Medulla oblongata (tissue), 1 donor: ENCODE results near the gene PKN1.
"Not testable (repeated sequence)": the region's sequence is repeated elsewhere in the genome, so short reads cannot be mapped to it uniquely, and the experiment has no call there.

Source experiments
- DNase-seq: peaks from one replicate; pipeline ENCODE4 v3.0.0-alpha.2; 2015; ENCODE audit errors: extremely low spot score

Gene PKN1

DNA sequence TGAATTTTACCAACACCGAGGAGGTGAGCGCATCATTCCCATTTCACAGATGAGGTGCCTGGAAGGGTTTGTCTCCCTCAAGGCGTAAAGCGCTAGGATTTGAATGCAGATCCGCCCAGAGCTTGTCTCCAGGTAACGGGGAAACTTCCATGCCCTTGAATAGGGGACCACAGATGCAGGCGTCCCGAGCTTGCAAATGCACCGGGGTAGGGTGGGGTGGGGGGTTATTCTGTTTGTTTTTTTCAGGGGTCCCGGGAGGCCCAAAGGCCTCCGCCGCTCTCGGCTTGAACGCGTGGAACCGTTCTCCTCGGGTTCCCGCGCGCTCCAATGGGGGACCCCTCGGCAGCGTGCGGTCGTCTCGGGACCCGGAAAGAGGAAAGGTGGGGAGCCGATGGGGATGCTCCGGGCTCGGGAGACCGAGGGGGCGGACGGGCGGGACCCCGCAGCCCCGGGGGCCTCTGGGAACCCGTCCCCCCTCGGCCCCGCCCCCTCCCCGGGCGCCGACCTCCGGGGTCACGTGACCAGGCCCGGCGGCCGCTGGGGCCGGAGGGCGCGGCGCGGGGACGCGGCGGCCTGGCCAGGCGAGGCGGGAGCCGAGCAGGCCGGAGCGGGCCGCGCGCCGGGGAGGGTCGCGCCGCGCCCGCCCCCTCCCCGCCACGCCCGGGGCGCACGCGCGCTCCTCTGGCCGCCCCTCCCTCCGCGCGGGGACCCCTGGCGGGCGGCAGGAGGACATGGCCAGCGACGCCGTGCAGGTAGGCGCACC lies at the start of gene PKN1:
Gene PKN1, plus strand, starts transcription at position 516 of the 763 bp plus-strand sequence. Its CDS starts 216 bp downstream, at position 732.
- peak; percentile 66 for DNase-seq

DNA sequence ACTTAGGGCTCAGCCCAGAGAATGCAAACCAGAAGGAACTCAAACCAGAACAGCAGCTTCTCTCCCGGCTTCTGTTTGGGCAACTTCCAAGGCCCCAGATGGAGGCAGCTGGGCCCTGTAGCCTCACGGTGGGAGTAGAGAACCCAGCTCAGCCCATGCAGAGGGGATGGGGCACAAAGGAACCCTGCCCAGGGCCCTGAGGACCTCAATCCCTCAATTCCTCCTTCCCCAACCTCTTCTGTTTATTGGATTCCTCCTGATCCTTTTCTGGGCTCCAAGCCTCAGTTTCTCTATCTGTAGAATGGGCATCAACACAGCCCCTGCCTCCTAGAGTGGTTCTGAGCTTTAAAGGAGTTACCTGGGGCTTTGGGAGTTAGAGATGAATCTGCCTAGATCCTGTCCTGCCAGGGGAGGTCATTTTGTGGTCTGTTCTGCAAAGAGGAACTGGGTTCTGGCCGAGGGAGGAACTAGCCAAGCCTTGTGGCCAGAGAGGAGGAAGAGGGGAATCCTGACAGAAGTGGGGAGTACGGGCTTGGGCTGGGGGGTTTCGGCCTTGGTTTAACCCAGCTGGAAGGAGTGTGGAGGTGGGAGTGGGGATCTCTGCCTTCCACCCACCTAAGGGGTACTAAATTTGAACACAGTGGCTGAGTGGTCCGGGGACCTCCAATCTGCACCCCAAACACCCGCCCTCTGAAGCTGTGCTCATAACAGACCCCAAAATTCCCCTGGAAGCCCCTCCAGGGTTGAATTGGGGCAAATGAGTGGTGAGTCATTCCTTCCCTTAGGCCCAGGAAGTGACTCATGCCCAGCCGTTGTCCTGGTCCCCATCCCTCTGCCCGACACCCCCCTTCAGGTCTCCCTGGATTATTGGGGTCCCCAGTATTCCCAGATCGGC lies 49.2 kb upstream of the PKN1 start:
- DNase-seq = peak; percentile 67

DNA sequence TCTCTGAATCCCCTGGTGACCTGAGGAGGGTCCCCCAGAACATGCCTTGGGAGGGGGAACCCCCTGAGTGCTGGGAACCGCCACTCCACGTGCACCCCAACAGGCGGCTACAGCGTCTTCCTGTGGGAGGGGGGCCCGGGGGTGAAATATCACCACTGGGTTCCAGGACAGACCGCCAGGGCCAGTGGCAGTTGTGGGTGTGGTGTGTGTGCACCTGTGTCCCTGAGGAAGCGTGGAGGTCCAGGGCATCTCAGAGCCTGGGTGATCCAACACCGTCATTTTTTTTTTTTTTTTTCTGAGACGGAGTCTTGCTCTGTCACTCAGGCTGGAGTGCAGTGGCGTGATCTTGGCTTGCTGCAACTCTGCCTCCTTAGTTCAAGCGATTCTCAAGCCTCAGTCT lies 47.6 kb upstream of the PKN1 start:
- no peak for DNase-seq

DNA sequence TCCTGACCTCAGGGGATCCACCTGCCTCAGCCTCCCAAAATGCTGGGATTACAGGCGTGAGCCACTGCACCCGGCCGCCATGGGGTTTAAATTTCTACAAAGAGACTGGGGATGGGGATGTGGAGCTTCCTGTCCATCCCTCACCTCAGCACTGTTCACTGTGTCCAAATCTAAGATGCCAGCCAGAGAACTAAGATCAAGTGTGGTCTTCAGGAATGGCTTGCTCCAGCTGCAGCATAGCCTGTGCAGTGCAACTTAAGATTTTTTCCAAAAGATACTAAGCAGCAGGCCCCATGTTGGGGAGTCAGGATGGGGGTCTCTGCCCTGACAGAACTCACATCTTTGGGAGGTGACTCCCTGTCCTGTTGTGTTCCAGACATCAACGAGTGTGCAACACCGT lies 42.6 kb upstream of the PKN1 start:
- no peak for DNase-seq

DNA sequence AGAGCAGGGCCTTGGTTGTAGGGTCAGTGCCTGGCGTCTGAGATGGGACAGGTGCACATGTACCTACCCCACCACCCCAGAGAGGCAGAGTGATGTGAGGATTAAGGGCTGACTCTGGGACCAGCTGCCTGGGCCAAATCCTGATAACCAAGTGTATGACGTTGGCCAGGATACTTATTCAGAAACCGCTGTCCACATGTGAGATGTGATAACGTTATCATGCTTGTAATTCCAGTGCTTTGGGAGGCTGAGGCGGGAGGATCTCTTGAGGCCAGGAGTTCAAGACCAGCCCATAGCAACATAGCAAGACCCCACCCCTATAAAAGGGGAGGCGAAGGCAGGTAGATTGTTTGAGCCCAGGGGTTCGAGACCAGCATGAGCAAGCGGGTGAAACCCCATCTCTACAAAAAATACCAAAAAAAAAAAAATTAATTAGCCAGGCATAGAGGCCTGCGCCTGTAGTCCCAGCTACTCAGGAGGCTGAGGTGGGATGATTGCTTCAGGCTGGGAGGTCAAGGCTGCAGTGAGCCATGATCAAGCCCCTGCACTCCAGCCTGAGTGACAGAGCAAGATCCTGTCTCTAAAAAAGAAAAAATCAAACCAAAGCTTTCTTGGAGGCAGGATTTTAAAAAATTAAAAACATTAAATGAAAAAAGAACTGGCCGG lies 41.8 kb upstream of the PKN1 start:
- DNase-seq = no peak

DNA sequence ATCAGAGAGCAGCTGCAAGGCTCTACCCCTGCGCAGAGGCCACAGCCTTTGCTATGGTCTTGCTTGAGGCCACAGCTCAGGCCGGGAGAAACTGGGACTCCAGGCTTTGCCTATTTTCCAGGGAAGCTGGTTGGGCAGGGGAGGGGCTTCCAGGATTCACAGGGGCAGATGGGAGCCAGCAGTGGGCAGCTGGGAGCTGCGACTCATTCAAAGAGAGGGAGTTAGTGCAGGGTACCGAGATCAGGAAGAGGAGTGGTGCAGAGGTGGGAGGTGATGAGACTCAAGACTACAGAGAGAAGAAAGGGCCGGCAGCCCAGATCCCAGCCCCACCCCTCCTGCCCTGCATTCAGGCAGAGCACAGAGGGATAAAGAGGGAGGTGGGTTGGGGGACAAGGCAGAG lies 39.8 kb upstream of the PKN1 start:
- no peak for DNase-seq

DNA sequence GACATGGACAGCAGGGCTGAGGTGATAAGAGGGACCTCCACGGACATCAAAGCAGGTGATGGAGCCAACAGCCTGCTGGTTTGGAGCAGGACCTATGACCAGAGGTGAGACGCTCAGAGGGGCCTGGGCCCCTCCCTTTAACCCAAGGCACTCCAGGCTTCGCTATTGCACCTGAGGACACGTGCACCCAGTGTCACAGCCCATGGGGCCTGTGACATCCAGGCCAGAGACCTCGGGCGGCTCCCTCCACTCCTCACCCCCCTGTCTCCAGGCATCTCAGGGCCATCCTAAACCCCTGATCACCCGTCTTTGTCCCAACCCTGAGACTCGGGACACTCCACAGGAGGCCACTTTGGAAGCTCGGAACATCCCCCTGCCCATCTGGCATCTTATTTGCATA lies 38.9 kb upstream of the PKN1 start:
- no peak for DNase-seq

DNA sequence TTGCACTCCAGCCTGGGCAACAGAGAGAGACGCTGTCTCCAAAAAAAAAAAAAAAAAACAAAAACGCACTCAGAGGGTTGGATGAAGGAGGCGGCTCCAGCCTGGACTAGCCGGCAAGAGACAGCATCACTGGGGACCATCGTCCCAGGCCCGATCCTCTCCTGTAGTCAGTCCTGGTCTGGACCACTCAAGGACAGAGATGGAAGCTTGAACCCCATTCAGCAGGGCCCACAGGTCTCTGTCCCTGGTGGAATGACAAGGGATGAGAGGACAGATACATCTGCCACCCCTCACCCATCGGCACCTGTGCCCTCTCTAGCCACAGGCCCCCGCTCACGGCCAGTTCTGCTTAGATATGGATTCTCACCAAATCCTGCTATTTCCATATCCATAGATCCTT lies 37.8 kb upstream of the PKN1 start:
- no peak for DNase-seq

DNA sequence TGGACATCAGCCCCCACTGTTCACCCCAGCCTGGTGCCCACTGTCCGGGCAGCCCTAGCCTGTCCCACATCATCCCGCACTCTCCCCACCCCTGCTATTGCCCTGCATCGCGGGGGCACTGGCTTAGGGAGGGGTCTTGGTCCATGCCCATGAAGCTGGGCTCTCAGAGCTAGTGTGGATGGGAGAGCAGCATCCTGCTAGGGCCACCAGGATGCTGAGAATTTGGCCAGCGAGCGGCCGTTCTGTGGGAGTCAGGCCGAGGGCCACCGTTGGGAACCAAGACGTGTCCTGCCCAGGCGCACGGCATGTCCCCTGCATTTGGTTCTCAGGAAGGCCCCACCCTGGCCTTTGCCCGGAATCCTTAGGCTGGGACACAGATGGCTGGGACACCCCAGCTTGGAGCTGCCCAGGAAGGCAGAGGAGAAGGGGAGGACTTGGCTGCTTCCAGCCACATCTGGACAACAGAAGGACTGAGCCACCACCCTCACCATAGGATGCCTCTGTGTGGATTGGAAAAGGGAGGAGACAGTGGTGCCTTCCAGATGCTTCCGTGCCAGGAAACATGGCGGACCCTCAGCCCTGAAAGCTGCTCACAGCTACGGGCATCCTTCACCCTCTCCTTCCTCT lies 37.3 kb upstream of the PKN1 start:
- DNase-seq = no peak

DNA sequence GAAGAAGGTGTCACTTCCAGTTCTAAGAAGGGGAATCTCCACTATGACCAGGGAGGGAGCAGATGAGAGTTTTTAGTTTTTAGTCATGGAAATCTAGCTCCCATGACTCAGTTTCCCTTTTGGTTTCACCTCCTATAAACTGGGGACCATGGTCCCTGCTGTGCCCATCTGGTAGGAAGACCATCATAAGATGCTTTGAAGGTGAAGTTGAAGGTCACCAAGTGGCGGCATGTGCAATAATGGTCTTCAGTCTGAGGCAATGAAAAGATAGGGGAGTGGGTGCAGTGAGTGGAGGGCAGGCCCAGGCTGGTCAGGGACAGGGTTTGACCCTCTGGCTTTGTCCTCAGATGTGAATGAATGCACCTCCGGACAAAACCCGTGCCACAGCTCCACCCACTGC lies 36.4 kb upstream of the PKN1 start:
- not testable (repeated sequence) for DNase-seq

DNA sequence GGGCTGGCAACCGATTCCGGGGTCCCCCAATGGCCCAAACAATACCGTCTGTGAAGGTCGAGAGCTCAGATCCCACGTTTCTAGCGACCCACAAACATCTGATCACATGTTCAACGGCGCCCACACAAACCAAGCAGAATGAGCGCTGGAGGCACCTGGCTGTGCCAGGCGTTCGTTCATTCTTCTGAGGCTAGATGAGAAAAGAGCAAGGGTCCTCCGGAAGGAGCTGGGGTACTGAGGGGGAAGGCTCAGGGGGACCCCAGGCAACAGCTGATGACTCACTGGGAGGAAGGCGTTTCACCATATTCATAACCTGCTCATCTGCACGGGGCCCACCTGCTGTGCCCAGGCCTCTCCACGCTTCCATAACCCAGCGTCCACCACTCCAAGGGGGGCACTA lies 35.9 kb upstream of the PKN1 start:
- not testable (repeated sequence) for DNase-seq

DNA sequence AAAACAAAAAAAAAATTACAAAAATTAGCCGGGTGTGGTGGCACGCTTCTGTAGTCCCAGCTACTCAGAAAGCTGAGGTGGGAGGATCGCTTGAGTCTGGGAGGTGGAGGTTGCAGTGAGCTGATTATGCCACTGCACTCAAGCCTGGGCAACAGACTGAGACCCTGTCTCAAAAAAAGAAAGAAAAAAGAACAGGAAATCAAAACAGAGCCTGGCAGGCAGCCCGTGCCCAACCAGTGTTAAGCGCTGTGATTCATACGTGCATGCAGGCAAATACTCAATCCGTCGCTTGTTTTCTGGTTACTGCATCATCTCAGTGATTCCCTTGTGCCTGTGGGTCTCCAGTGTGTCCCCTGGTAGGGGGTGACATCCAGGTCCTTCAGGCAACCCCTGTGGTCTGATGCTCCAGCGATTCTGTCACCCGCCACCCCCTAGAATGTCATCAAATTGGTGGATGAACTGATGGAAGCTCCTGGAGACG lies 32.1 kb upstream of the PKN1 start:
- no peak for DNase-seq

DNA sequence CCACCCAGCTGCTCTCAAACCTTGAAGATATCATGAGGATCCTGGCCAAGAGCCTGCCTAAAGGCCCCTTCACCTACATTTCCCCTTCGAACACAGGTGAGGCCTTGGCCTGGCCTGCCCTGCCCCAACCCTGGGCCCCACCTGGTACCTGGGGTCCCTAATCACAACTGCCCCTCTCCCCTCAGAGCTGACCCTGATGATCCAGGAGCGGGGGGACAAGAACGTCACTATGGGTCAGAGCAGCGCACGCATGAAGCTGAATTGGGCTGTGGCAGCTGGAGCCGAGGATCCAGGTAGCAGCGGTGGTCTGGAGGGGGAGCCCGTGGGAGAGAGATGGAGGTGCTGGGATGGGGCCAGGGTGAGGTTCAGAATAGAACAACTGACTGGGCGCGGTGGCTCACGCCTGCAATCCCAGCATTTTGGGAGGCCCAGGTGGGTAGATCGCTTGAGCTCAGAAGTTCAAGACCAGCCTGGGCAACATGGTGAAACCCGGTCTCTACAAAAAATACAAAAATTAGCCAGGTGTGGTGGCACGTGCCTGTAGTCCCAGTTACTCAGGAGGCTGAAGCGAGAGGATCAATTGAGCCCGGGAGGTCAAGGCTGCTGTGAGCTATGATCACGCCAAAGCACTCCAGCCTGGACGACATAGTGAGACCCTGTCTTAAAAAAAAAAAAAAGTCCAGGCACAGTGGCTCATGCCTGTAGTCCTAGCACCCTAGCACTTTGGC lies 31.5 kb upstream of the PKN1 start:
- DNase-seq = no peak

DNA sequence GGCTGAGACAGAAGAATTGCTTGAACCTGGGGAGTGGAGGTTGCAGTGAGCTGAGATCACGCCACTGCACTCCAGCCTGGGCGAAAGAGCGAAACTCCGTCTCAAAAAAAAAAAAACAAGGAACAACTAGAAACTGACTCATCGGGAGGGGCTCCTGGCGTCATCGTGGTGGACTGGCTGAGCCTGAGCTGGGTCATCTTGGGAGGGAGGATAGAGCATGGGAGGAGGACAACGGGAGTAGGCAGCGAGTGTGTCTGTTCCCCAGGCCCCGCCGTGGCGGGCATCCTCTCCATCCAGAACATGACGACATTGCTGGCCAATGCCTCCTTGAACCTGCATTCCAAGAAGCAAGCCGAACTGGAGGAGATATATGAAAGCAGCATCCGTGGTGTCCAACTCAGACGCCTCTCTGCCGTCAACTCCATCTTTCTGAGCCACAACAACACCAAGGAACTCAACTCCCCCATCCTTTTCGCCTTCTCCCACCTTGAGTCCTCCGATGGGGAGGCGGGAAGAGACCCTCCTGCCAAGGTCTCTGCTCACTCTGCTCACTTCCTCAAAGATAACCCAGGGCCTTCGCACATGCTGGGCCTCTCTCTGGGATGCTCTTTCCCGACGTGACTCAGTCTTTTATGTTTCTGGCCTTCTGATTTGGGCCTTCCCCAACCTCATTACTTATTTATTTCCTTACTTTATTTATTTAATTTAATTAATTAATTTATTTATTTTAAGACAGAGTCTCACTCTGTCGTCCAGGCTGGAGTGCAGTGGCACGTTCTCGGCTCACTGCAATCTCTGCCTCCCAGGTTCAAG lies 30.6 kb upstream of the PKN1 start:
- DNase-seq = no peak

DNA sequence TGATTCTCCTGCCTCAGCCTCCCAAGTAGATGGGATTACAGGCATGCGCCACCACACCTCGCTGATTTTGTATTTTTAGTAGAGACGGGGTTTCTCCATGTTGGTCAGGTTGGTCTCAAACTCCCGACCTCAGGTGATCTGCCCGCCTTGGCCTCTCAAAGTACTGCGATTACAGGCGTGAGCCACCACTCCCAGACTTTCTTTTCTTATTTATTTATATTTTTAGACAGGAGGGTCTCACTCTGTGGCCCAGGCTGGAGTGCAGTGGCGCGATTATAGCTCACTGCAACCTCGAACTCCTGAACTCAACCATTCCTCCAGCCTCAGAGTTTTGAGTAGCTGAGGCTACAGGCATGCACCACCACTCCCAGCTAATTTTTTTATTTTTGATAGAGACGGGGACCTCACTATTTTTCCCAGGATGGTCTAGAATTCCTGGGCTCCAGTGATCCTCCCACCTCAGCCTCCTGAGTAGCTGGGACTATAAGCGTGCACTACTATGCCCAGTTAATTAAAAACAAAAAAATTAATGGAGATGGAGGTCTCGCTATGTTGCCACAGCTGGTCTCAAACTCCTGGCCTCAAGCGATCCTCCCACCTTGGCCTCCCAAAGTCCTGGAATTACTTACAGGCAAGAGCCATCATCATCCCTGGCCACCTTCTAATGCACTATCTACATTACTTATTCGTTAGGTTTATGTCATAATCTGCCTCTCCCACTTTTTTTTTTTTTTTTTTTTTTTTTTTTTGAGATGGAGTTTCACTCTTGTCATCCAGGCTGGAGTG lies 29.8 kb upstream of the PKN1 start:
- DNase-seq = not testable (repeated sequence)

DNA sequence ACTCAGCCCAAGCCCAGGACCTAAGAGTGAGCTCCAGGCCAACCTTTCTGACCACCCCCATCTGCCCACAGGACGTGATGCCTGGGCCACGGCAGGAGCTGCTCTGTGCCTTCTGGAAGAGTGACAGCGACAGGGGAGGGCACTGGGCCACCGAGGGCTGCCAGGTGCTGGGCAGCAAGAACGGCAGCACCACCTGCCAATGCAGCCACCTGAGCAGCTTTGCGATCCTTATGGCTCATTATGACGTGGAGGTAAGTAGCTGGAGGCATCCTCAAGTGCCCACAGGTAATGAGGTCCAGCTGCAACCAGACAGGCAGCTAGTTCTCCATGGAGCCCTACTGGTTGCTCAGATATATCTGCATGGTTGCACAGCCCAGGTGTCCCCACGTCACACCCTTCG lies 28.8 kb upstream of the PKN1 start:
- no peak for DNase-seq

DNA sequence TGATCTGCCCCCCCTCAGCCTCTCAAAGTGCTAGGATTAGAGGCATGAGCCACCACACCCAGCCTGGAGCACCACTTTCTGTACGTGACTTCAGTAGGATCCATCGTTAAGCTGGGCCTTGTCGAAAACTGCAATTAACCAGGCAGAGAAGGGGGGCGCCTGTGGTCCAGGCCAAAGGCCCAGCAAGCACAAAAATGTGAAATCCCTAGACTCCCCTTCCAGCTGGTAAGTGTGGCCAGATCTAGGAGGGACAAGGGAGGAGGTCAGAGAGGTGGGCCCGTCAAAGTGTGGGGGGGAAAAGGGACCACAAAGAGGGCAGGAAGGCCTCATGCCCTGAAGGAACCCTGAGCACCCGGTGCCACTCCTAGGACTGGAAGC lies 27.7 kb upstream of the PKN1 start:
- no peak for DNase-seq

DNA sequence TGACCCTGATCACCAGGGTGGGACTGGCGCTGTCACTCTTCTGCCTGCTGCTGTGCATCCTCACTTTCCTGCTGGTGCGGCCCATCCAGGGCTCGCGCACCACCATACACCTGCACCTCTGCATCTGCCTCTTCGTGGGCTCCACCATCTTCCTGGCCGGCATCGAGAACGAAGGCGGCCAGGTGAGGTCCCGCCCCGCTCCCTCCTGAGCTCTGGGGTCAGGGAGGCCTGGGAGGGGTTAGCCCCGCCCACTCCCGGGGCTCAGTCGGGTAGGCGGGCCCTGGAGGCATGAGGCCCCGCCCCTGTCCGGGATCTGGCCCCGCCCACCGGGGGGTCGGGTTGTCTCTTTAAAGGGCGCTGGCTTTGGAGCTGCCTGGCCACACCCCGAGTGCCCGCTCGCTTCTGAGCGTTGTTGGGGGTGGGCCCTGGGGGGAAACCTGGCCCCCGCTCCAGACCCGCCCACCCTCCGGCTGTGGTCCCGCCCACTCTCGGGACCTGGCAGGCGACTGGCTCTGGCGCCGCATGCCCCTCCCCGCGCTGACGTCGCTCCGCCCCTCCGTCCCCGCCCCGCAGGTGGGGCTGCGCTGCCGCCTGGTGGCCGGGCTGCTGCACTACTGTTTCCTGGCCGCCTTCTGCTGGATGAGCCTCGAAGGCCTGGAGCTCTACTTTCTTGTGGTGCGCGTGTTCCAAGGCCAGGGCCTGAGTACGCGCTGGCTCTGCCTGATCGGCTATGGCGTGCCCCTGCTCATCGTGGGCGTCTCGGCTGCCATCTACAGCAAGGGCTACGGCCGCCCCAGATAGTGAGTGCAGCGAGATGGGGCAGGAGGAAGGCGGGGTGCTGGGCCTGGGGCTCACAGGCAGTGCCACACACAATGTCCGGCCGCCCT lies 27.1 kb upstream of the PKN1 start:
- DNase-seq = peak; percentile 87
